NCI-H1417 treated with DMSO at 0.1 percent for 48 hours (cell line): ENCODE measurements around the gene NCK1.

Experiments
- DNase-seq: peaks from one replicate; lab custom pipeline; 2025; lab: John Stamatoyannopoulos, UW

NCK1 gene

GRCh38 chr3:136861890-136862616 lies at the start of gene NCK1:
Gene NCK1, plus strand, starts transcription at chr3:136862208. Its CDS starts 65,794 bp downstream, at chr3:136928002.
- DNase-seq, result peak; percentile 84

- DNase-seq, result no peak
Observed at GRCh38 chr3:136817448-136817847, 44.6 kb upstream of the NCK1 start.

GRCh38 chr3:136818191-136818768 lies 43.7 kb upstream of the NCK1 start:
- DNase-seq, result no peak

DNA sequence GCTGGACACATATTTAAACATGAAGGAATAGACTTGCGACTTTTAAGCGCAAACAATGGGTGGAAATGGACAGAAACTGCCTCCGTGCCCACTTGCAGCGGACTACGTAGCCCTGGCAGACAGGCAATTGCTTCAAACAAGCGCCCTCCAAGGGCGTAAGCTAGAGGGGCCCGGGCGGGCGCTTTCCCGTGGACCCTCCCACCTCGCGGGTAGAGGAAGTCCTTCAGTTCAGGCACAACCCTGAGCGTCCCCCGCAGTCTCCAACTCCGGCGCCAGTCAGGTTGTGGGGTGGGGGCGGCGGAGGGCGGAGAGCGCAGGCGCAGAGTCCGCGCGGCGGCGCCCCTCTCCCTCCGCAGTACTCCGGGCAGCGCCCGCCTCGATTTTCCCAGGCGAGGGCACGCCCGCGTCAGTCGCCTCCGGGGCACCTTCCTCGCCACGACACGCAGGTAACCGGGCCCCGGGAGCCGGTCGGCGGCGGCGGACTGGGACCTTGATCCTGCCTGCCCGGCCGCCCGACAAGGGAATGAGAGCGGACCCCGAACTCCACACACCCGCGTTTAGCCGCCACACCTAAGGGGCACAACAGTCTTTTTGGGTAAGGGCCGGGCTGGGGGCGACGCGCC lies 43.1 kb upstream of the NCK1 start, which contains the start of gene SLC35G2:
SLC35G2 (plus strand) TSS at position 358 of the 623 bp plus-strand sequence. CDS start 35,335 bp downstream, outside the sequence.
- peak; percentile 43 for DNase-seq

DNA sequence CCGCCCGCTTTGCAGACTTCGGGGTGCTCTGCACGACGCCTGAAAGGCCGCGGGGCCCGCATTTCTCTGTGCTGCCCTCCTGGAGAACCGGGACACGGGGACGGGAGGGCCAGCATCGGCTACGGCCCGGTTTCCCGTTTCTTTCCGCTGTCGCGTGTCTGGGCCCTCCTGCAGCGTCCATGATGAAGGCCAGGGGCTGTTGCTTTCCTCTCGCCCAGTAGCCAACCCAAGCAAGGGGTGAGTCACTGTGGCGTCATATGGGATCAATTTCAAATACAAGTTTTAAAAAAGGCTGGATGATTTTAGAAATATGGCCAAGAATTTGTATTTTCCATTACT lies 42.6 kb upstream of the NCK1 start:
- DNase-seq, result no peak

- DNase-seq, result no peak
Observed at GRCh38 chr3:136819731-136820679, 42.0 kb upstream of the NCK1 start.

DNA sequence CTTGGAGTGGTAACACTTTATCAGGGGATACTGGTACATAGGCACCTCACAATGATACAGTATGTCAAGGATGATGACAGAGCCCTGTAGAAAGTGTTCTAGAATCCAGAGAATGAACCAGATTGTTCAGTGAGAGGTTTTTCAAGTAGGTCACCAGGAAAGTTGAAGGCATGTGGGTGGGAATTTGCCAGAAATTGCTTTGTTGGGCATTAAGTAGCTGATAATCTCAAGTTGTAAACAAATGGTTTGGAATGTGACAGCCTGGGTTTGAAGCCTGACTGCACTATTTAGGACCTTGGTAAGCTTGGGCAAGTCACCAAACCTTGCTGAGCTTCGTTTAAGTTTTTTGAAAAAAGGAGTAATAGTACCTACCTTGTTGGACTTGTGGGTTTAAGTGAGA lies 30.5 kb upstream of the NCK1 start:
- DNase-seq, result no peak

DNA sequence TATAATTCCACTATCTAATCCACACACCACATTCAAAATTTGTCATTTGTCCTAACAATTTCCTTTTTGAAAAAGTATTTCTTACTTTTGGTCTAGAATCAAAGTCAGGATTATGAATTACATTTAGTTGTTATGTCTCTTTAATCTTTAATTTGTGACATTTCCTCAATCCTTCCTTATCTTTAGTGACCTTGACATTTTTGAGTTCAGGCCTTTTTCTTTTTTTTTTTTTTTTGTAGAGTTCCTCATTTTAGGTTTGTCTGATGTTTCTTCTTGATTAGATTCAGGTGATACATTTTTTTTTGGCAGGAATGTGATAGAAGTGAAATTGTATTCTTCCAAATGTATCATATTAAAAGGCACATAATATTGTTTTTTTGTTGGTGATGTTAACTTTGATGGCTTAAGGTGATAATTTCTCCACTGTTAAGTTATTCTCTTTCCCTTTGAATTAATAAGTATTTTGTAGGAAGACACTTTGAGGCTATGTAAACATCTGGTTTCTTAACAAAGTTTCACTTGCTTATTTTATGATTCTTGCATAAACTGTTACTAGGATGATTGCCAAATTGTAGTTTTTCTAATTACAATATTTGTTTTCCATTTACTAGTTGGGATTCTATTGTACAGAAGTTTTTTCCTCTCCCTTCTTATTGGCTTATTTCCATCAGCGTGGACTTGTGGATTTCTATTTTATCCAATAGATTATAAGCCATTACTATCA lies 26.8 kb upstream of the NCK1 start:
- DNase-seq, result no peak

DNA sequence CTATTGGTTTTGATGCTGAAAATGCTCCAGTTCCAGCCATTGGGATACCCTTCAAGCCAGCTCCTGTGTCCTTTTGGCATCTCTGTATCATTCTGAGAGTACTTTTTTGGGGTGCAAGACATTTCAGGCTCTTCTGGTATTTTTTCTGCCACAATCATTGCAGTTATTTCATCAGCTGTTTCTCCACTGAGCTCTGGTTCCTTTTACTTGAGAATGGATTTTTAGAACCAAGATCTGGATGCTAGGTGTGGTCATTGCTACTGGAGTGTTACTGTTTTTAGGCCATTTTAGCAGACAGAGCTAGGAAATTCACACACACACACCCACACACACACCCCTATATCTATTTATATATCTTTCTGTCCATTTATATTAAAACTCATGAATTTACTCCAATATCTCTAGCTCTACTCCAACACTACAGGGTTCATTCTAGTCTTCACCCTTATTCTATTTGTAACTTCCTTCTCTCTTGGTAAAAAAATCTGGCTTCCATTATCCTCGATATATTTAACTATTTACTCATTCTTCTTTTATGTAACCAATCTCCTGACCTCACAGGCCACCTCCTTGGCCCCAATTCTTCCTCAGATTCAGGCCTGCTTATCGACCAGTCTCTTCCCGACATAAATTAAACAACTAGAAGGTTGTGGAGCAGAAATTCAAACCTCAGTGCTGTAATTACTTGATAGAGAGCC lies 26.0 kb upstream of the NCK1 start:
- DNase-seq, result no peak

DNA sequence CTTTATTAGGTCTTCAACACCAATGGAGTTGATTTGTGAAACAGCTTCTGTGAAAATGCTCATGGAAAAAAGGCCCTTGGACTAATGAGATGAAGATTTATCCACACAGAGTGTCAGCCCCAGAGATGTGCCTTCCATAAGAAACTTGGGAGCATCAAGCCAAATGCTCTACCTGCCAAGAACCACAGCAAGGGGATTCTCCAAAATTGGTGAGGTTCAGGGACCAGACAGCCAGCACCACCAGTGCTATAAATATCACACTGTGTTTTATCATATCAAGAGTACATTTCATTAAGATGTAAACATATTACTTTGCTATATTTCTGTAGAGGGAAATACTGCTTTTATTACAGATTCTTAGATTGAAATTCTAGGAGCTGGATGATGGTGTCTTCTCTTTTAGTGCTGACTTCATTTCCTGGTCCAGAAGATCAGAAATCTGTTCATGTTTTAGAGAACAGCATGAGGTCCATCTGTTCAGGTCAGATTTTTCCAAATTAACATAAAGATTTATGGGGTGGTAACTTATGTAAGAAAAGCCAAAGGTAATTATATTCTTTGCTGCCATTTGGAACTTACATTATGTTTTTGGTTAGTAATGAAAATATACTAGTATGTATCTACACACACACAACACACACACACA lies 25.4 kb upstream of the NCK1 start:
- no peak for DNase-seq

DNA sequence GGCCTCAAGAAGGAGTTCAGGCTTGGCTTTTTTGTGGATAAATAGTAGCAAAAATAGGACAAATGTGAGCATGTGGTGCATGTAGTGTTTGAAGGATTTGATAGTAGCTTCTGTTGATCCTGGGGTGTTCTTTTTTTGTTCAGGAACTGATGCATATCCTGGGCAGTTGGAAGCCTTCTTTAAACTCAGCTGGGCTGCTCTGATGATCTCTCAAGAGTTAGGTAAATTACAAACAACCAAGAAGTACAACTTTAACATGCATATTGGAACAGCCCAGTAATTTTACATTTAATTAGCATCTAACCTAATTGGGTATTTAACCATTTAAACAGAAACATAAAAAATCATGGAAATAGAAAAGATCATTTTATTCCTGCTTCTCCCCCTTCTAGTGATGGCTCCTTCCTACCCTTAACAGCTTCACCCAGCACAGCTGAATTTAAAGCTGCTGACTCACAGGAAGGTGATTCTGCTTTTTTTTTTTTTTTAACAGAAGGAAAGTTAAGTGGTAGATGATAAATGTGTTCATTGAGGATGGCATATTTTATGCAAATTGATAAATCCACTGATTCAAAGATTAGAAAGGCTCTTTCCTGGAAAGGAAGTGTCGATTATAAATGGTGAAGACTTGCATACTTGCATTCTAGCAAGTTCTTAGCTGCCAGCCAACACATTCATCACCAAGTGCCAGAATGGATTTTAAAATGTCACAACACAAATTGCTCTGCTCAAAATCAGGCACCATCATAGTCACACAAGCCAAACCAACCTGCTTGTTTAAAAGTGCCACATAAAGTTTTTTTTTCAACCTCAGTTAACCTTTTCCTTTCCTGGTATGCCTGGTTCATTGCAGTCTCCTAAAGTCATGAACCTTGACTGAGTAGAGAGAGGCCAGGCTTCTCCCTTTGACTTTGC lies 23.1 kb upstream of the NCK1 start:
- no peak for DNase-seq

GRCh38 chr3:136839556-136839931 lies 22.5 kb upstream of the NCK1 start:
- DNase-seq, result no peak

DNA sequence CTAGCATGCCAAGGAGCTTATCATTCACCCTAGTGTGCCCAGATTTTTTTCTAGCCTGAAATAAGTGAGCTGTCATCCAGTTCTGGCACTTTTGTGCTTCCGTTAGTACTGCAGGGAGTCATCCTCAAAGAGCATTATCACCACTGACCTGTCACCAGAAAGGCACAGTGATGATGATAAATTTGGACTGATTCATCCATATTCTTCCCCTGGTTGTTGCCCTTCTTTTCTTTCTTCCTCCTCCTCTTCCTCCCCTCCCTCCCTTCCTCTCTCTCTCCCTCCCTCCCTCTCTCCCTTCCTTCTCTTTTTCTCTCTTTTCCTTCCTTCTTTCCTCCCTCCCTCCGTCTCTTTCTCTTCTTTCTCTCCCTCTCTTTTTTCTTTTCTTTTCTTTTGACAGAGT lies 21.8 kb upstream of the NCK1 start:
- DNase-seq, result no peak

GRCh38 chr3:136842294-136842693 lies 19.7 kb upstream of the NCK1 start:
- no peak for DNase-seq

GRCh38 chr3:136844724-136845123 lies 17.3 kb upstream of the NCK1 start:
- DNase-seq, result no peak

DNA sequence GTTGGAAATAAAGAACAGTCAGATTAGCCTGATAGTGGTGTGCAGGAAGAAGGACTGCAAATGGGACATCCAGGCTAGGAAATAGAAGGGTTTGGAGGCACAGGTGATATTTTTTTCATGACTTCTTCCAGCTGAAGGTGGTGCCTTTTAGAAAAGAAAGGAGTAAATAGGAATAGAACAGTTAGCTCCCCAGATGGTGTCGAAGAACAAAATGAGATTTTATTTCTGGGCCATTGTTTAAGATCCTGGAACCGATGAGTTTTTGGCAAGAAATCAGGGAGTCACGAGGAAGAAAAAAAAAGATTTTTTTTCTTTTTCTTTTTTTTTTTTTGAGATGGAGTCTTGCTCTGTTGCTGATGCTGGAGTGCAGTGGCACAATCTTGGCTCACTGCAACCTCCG lies 9.8 kb upstream of the NCK1 start:
- DNase-seq, result no peak

DNA sequence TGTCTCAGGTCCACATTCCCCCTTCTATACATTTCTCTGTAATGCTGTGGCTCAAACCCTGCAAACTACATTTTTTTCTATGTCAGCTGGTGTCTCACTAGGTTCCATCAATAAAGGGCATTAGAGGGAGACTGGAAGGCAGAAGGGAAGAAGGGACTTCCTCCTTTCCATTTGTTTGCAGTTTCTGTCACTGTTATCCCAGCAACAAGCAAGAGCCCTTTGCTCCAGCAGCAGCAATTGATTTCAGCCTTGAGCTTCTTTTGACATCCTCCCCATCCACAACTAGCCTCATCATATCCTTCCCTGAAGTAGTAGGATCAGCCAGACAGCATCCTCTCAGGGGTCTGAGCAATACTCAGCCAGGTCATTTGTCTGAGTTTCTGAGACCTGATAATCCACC lies 5.3 kb upstream of the NCK1 start:
- no peak for DNase-seq

- no peak for DNase-seq
Observed at GRCh38 chr3:136858381-136858780, 3.6 kb upstream of the NCK1 start.

DNA sequence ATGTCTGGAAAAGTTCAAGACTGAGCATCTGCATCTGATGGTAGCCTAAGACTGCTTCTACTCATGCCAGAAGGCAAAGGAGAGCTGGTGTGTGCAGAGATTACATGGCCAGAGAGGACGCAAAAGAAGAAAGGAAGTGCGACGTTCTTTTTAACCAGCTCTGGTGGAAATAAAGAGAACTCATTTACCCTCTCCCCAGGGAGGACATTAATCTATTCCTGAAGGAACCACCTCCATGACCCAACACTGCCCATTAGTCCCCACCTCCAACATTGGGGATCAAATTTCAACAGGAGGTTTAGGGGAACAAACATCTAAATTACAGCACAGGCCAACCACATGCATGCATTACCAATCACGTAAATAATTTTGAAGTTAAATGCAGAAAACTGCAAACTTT lies 1.5 kb upstream of the NCK1 start:
- DNase-seq, result no peak
